ENCODE data around the gene TENM3.

The TENM3 gene

GRCh38 chr4:182252220-182252619, 9.0 kb downstream of the TENM3 start:
- DNase-seq (ENCODE audit: low read depth), result no peak
- no peak for TF ChIP-seq CTCF (conservative IDR thresholded peaks at IDR 0.05; ENCODE audit: low read depth, low read length)
- no peak overlapping the region for H3K4me3 ChIP-seq (ENCODE audit: low read depth, low read length)

GRCh38 chr4:182254026-182254780, 11.0 kb downstream of the TENM3 start:
- no peak for TF ChIP-seq CTCF (conservative IDR thresholded peaks at IDR 0.05; ENCODE audit: low read depth, low read length)
- H3K4me3 ChIP-seq (ENCODE audit: low read depth, low read length), result no peak overlapping the region
- no peak for DNase-seq (ENCODE audit: low read depth)

GRCh38 chr4:182255441-182256190, 12.4 kb downstream of the TENM3 start:
- TF ChIP-seq CTCF (conservative IDR thresholded peaks at IDR 0.05; ENCODE audit: low read depth, low read length), result no peak

GRCh38 chr4:182257016-182257415, 13.8 kb downstream of the TENM3 start:
- no peak overlapping the region for H3K4me3 ChIP-seq (ENCODE audit: low read depth, low read length)
- no peak for TF ChIP-seq CTCF (conservative IDR thresholded peaks at IDR 0.05; ENCODE audit: low read depth, low read length)
- no peak for DNase-seq (ENCODE audit: low read depth)

More at GRCh38 chr4:182255441-182256190, 12.4 kb downstream of the TENM3 start:
- DNase-seq (ENCODE audit: low read depth), result no peak
- H3K4me3 ChIP-seq (ENCODE audit: low read depth, low read length), result no peak overlapping the region

GRCh38 chr4:182257503-182257902, 14.3 kb downstream of the TENM3 start:
- no peak for TF ChIP-seq CTCF (conservative IDR thresholded peaks at IDR 0.05; ENCODE audit: low read depth, low read length)
- no peak for DNase-seq (ENCODE audit: low read depth)
- no peak overlapping the region for H3K4me3 ChIP-seq (ENCODE audit: low read depth, low read length)

- no peak for DNase-seq (ENCODE audit: low read depth)
- H3K4me3 ChIP-seq (ENCODE audit: low read depth, low read length), result no peak overlapping the region
- TF ChIP-seq CTCF (conservative IDR thresholded peaks at IDR 0.05; ENCODE audit: low read depth, low read length), result no peak
Measured at GRCh38 chr4:182258441-182259000, 15.3 kb downstream of the TENM3 start.

All from choroid plexus epithelial cell (primary cell).